CD14-positive monocyte (primary cell): ENCODE data around the gene SPPL2A. TPM values are rescaled to one million over a fixed set of nuclear protein-coding genes. Genes with fewer than 3 reads are reported as not detected.

Experiments used
- DNase-seq, 3 donors: peaks; one replicate each; pipeline ENCODE4 v3.0.0-alpha.2; 2011 to 2022
- H2AFZ ChIP-seq: 2 replicates; pipeline ENCODE4 v1.6.0; 2012; ENCODE audit warnings: mild to moderate bottlenecking, low read depth, low read length, inconsistent platforms; ENCODE audit not compliant: insufficient read depth, poor library complexity, severe bottlenecking
- H3K27ac ChIP-seq, 2 donors: 1 replicate in 1 of 2; 2 replicates in 1 of 2; pipeline ENCODE4 v1.5.1; 2012 to 2013; ENCODE audit warnings: low read length in 2 of 2, control low read depth in 1 of 2, inconsistent platforms in 1 of 2, low read depth in 1 of 2, mild to moderate bottlenecking in 1 of 2
- H3K27me3 ChIP-seq, 2 donors: one replicate each; pipeline versions ENCODE4 v1.6.0 to v1.6.1; 2011 to 2013; ENCODE audit warnings: low read length in 2 of 2; ENCODE audit not compliant: control insufficient read depth in 2 of 2, insufficient read depth in 2 of 2
- H3K36me3 ChIP-seq, 2 donors: replicated peaks in 1 of 2; 1 replicate in 1 of 2; 2 replicates in 1 of 2; pipeline versions ENCODE4 v1.5.1 to v1.6.1; 2012 to 2013; ENCODE audit warnings: low read length in 2 of 2, control low read depth in 1 of 2, inconsistent platforms in 1 of 2, mild to moderate bottlenecking in 1 of 2; ENCODE audit not compliant: insufficient read depth in 2 of 2, control insufficient read depth in 1 of 2
- H3K4me1 ChIP-seq, 2 donors: 1 replicate in 1 of 2; 2 replicates in 1 of 2; pipeline versions ENCODE4 v1.5.1 to v1.6.1; 2012 to 2013; ENCODE audit warnings: low read length in 2 of 2, control low read depth in 1 of 2, inconsistent platforms in 1 of 2, mild to moderate bottlenecking in 1 of 2, moderate library complexity in 1 of 2; ENCODE audit not compliant: insufficient read depth in 2 of 2, control insufficient read depth in 1 of 2
- H3K4me2 ChIP-seq: replicated peaks from 2 replicates; pipeline ENCODE3; 2012; ENCODE audit warnings: low read length, moderate library complexity, mild to moderate bottlenecking; ENCODE audit not compliant: poor library complexity, severe bottlenecking; ENCODE audit errors: extremely low read depth
- H3K4me3 ChIP-seq, 3 experiments: fragments of 200-600 bp in 1 of 3; sonication (generic) in 1 of 3; replicated peaks in 1 of 3; 1 replicate in 2 of 3; 2 replicates in 1 of 3; pipeline ENCODE4 v1.5.1; 2011 to 2013; ENCODE audit warnings: low read length in 3 of 3, mild to moderate bottlenecking in 3 of 3, control low read depth in 2 of 3, low read depth in 2 of 3, inconsistent platforms in 1 of 3, moderate library complexity in 1 of 3
- H3K79me2 ChIP-seq: 2 replicates; pipeline ENCODE4 v1.6.0; 2012; ENCODE audit warnings: mild to moderate bottlenecking, control low read depth, inconsistent platforms, low read length, moderate library complexity; ENCODE audit not compliant: insufficient read depth
- H3K9ac ChIP-seq: 2 replicates; pipeline ENCODE4 v1.6.0; 2017; ENCODE audit warnings: low read length, mild to moderate bottlenecking; ENCODE audit not compliant: insufficient read depth, poor library complexity, severe bottlenecking
- H3K9me3 ChIP-seq, 2 donors: replicated peaks in 1 of 2; 1 replicate in 1 of 2; 2 replicates in 1 of 2; pipeline versions ENCODE4 v1.5.1 to v1.6.1; 2012 to 2013; ENCODE audit warnings: low read length in 2 of 2, control low read depth in 1 of 2; ENCODE audit not compliant: control insufficient read depth in 1 of 2, insufficient read depth in 1 of 2
- H4K20me1 ChIP-seq: 2 replicates; pipeline ENCODE4 v1.6.0; 2012; ENCODE audit warnings: mild to moderate bottlenecking, low read length, control low read depth, moderate library complexity; ENCODE audit not compliant: insufficient read depth
- H3K27ac Mint-ChIP-seq, 7 donors: one replicate each; pipeline ENCODE4 v1.8.0; 2020; ENCODE audit warnings: mild to moderate bottlenecking in 7 of 7, mixed read lengths in 7 of 7, moderate library complexity in 6 of 7, inconsistent platforms in 2 of 7
- H3K27me3 Mint-ChIP-seq, 3 donors: one replicate each; pipeline ENCODE4 v1.8.0; 2021 to 2022; ENCODE audit warnings: low read depth in 3 of 3, mild to moderate bottlenecking in 3 of 3, mixed read lengths in 3 of 3, moderate library complexity in 3 of 3, inconsistent platforms in 1 of 3
- H3K36me3 Mint-ChIP-seq, 2 donors: one replicate each; pipeline ENCODE4 v1.8.0; 2020; ENCODE audit warnings: mixed read lengths in 2 of 2, inconsistent platforms in 1 of 2, mild to moderate bottlenecking in 1 of 2
- H3K4me1 Mint-ChIP-seq: one replicate; pipeline ENCODE4 v1.8.0; 2020; ENCODE audit warnings: mild to moderate bottlenecking, mixed read lengths
- H3K4me3 Mint-ChIP-seq, 2 donors: one replicate each; pipeline ENCODE4 v1.8.0; 2020; ENCODE audit warnings: mild to moderate bottlenecking in 2 of 2, mixed read lengths in 2 of 2, moderate library complexity in 1 of 2
- H3K9me3 Mint-ChIP-seq, 7 donors: one replicate each; pipeline ENCODE4 v1.8.0; 2020 to 2022; ENCODE audit warnings: mixed read lengths in 7 of 7, mild to moderate bottlenecking in 6 of 7, moderate library complexity in 6 of 7, inconsistent platforms in 2 of 7
- CTCF ChIP-seq: fragments of 200-600 bp; IDR thresholded peaks from one replicate; pipeline ENCODE4 v1.8.0; 2022; ENCODE audit warnings: antibody characterized with exemption, mild to moderate bottlenecking
- WGBS: methylation state at CpG from one replicate; pipeline ENCODE4 v1.1.5; 2013; ENCODE audit warnings: missing lambda C conversion rate; ENCODE audit not compliant: insufficient coverage; 5-methylcytosine and 5-hydroxymethylcytosine counted together
- intact Hi-C, 2 donors: fragments of 100-400 bp; cut with micrococcal nuclease; formaldehyde crosslinking; loops; one replicate each; pipeline versions ENCODE4 v1.15.0 to v1.15.1; 2023
- polyA plus RNA-seq, 3 donors: library from polyadenylated mRNA; depleted of rRNA in 1 of 3; unstranded in 2 of 3; stranded (reverse) in 1 of 3; fragments of 300-500 nt in 2 of 3; fragments of >200 nt in 1 of 3; fragmentation: Illumina TruSeq in 2 of 3; gene quantifications; 1 replicate in 2 of 3; 2 replicates in 1 of 3; pipeline ENCODE4 v1.2.3, GENCODE V29; 2012 to 2021

The SPPL2A gene
- polyA plus RNA-seq, 3 donors: 111 to 204 (median 190) TPM

GRCh38 chr15:50726315-50726714, 39.2 kb downstream of the SPPL2A start:
- H3K27ac ChIP-seq: no peak overlapping the region
- no peak overlapping the region for H3K4me2 ChIP-seq
- intact Hi-C loops: no loop called here
- Mint-ChIP-seq H3K27me3 (no peaks in the 10 kb centered on the region), H3K4me3 (no peak overlapping the region), H3K4me1 (no peaks in the 10 kb centered on the region), H3K36me3 (peaks cover 71 to 87% of the 10 kb centered on the region in 2 donors), H3K27ac (no peak overlapping the region), H3K9me3 (peaks cover 0 to 4% (median 0%) of the 10 kb centered on the region in 7 donors)
- no peak overlapping the region for H3K9ac ChIP-seq
- no CpG with 5 or more reads among the region's 1 CpG for WGBS
- no peak for DNase-seq
- H3K36me3 ChIP-seq: peaks cover 74 to 97% of the 10 kb centered on the region in 2 donors
- no peaks in the 10 kb centered on the region for H3K9me3 ChIP-seq
- no peaks in the 10 kb centered on the region for H3K4me1 ChIP-seq
- H2AFZ ChIP-seq: no peak overlapping the region
- H3K4me3 ChIP-seq: no peak overlapping the region
- no peak for TF ChIP-seq CTCF
- no peaks in the 10 kb centered on the region for H3K79me2 ChIP-seq
- no peaks in the 10 kb centered on the region for H3K27me3 ChIP-seq
- no peaks in the 10 kb centered on the region for H4K20me1 ChIP-seq

- H3K4me3 ChIP-seq: no peak overlapping the region
- DNase-seq: no peak
- no peak overlapping the region for H2AFZ ChIP-seq
- no CpG with 5 or more reads among the region's 1 CpG for WGBS
- Mint-ChIP-seq H3K27me3 (no peaks in the 10 kb centered on the region), H3K36me3 (peaks cover 58 to 81% of the 10 kb centered on the region in 2 donors), H3K4me3 (no peak overlapping the region), H3K27ac (peak overlapping the region in 1 of 7 donors; percentile 44), H3K9me3 (peaks cover 0 to 5% (median 0%) of the 10 kb centered on the region in 7 donors), H3K4me1 (no peaks in the 10 kb centered on the region)
- no peak overlapping the region for H3K9ac ChIP-seq
- no peaks in the 10 kb centered on the region for H3K9me3 ChIP-seq
- peaks cover 59 to 92% of the 10 kb centered on the region in 2 donors for H3K36me3 ChIP-seq
- no peaks in the 10 kb centered on the region for H4K20me1 ChIP-seq
- no peaks in the 10 kb centered on the region for H3K27me3 ChIP-seq
- H3K79me2 ChIP-seq: no peaks in the 10 kb centered on the region
- TF ChIP-seq CTCF: no peak
- H3K27ac ChIP-seq: no peak overlapping the region
- no peaks in the 10 kb centered on the region for H3K4me1 ChIP-seq
- intact Hi-C loops: no loop called here
- no peak overlapping the region for H3K4me2 ChIP-seq
Measured at GRCh38 chr15:50718700-50719125, 46.8 kb downstream of the SPPL2A start.
